DND-41 (cell line): ENCODE data around the gene MOB3B.

Source experiments
- EZH2 ChIP-seq: IDR thresholded peaks from 3 replicates; pipeline ENCODE4 v1.6.1; 2012; ENCODE audit warnings: borderline replicate concordance, low read depth, mild to moderate bottlenecking, moderate library complexity, low read length, inconsistent platforms; ENCODE audit not compliant: severe bottlenecking
- TF ChIP-seq, protein P1 (sequence below): IDR thresholded peaks from 2 replicates; pipeline ENCODE4 v1.5.1; 2012; ENCODE audit warnings: borderline replicate concordance, low read length, moderate library complexity, mild to moderate bottlenecking; ENCODE audit not compliant: poor library complexity, severe bottlenecking; ENCODE audit errors: extremely low read depth

DNA sequence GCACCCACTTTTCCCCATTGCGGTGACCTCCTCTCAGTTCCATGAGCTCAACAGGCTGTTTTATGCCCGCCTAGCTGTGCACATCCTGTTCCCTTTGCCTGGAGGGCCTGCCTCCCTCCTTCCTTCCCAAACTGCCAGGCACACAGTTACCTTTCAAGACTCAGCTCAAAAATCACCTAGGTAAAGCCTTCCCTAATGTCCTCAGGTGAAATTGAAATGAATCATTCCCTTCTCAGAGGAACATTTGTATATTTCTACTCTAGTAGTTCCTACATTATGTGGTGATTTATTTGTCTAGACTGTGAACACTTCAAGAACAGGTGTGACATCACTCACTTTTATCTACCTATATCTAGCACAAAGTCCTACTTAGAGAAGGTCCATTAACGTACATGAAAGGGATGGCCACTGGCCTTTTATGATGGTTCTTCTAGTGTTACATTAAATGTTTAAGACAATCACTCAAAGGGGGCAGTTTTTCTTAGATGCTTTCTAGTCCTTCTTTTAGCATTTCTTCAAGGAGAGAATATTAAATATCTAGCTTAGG lies 129.2 kb downstream of the MOB3B start:
- TF ChIP-seq, protein P1, sequence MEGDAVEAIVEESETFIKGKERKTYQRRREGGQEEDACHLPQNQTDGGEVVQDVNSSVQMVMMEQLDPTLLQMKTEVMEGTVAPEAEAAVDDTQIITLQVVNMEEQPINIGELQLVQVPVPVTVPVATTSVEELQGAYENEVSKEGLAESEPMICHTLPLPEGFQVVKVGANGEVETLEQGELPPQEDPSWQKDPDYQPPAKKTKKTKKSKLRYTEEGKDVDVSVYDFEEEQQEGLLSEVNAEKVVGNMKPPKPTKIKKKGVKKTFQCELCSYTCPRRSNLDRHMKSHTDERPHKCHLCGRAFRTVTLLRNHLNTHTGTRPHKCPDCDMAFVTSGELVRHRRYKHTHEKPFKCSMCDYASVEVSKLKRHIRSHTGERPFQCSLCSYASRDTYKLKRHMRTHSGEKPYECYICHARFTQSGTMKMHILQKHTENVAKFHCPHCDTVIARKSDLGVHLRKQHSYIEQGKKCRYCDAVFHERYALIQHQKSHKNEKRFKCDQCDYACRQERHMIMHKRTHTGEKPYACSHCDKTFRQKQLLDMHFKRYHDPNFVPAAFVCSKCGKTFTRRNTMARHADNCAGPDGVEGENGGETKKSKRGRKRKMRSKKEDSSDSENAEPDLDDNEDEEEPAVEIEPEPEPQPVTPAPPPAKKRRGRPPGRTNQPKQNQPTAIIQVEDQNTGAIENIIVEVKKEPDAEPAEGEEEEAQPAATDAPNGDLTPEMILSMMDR = no peak
- TF ChIP-seq EZH2 = no peak
